COR-L47 (cell line): ENCODE results near the gene IGF2R.
"Not testable (repeated sequence)": the region's sequence is repeated elsewhere in the genome, so short reads cannot be mapped to it uniquely, and the experiment has no call there.

Experiments used
- DNase-seq: peaks from one replicate; lab custom pipeline; 2025; lab: John Stamatoyannopoulos, UW

Gene IGF2R

GRCh38 chr6:160124605-160125004, 155.7 kb downstream of the IGF2R start:
- no peak for DNase-seq

- not testable (repeated sequence) for DNase-seq
Measured at GRCh38 chr6:160125105-160125504, 156.2 kb downstream of the IGF2R start.

- DNase-seq: no peak
Measured at GRCh38 chr6:160127270-160128124, 158.6 kb downstream of the IGF2R start.

- no peak for DNase-seq
Measured at GRCh38 chr6:160128125-160128683, 159.3 kb downstream of the IGF2R start.

GRCh38 chr6:160128879-160129516, 160.1 kb downstream of the IGF2R start:
- DNase-seq: no peak

GRCh38 chr6:160129881-160130615, 161.2 kb downstream of the IGF2R start:
- DNase-seq: no peak

- no peak for DNase-seq
Measured at GRCh38 chr6:160130729-160131484, 162.0 kb downstream of the IGF2R start.

- no peak for DNase-seq
Measured at GRCh38 chr6:160131636-160132296, 162.9 kb downstream of the IGF2R start.

GRCh38 chr6:160132297-160132637, 163.4 kb downstream of the IGF2R start:
- DNase-seq: no peak

GRCh38 chr6:160132776-160133338, 164.0 kb downstream of the IGF2R start:
- no peak for DNase-seq

GRCh38 chr6:160133441-160134336, 164.8 kb downstream of the IGF2R start:
- DNase-seq: no peak

GRCh38 chr6:160134337-160134751, 165.5 kb downstream of the IGF2R start:
- not testable (repeated sequence) for DNase-seq

- no peak for DNase-seq
Measured at GRCh38 chr6:160134779-160135547, 166.1 kb downstream of the IGF2R start.

- DNase-seq: no peak
Measured at GRCh38 chr6:160135907-160136655, 167.2 kb downstream of the IGF2R start.

GRCh38 chr6:160137130-160137988, 168.5 kb downstream of the IGF2R start:
- no peak for DNase-seq

- DNase-seq: peak; percentile 1
Measured at GRCh38 chr6:160137989-160138835, 169.3 kb downstream of the IGF2R start.
